Measurements from ENCODE around the gene VWC2. TPM values are rescaled to one million over a fixed set of nuclear protein-coding genes. Genes with fewer than 3 reads are reported as not detected.

VWC2 gene
- total RNA-seq, 1 experiment from 2014 or later: not detected

- peaks cover 7% of the 10 kb centered on the region for H3K9me3 Mint-ChIP-seq (ENCODE audit: unreplicated experiment)
- H3K27ac Mint-ChIP-seq (ENCODE audit: low read depth, unreplicated experiment): no peak overlapping the region
- no peak for TF ChIP-seq CTCF (IDR thresholded peaks at IDR 0.05; ENCODE audit: unreplicated experiment)
- DNase-seq (ENCODE audit: unreplicated experiment): peak; percentile 3
- CTCF ChIA-PET: interaction anchor here (0.6 kb wide), 1 partner anchor 161 kb away, joined by 3 read pairs; no protein-coding TSS in a partner anchor
- intact Hi-C loops (cut with micrococcal nuclease): no loop called here
- no peak overlapping the region for H3K4me3 Mint-ChIP-seq (ENCODE audit: unreplicated experiment)
- H3K4me1 Mint-ChIP-seq (ENCODE audit: insufficient read depth, unreplicated experiment): no peaks in the 10 kb centered on the region
- no peaks in the 10 kb centered on the region for H3K36me3 Mint-ChIP-seq (ENCODE audit: insufficient read depth, unreplicated experiment)
- POLR2A ChIA-PET: no interaction called here
- no TSS peak for BruUV-seq (replicated peaks)
- H3K27me3 Mint-ChIP-seq (ENCODE audit: insufficient read depth, unreplicated experiment): peaks cover 53% of the 10 kb centered on the region
These were observed 39.1 kb downstream of the VWC2 start for GRCh38 chr7:49812534-49812933.

- Mint-ChIP-seq H3K36me3 (ENCODE audit: insufficient read depth, unreplicated experiment) (no peaks in the 10 kb centered on the region), H3K27me3 (ENCODE audit: insufficient read depth, unreplicated experiment) (peaks cover 51% of the 10 kb centered on the region), H3K9me3 (ENCODE audit: unreplicated experiment) (peaks cover 7% of the 10 kb centered on the region), H3K4me3 (ENCODE audit: unreplicated experiment) (no peak overlapping the region), H3K4me1 (ENCODE audit: insufficient read depth, unreplicated experiment) (no peaks in the 10 kb centered on the region), H3K27ac (ENCODE audit: low read depth, unreplicated experiment) (no peak overlapping the region)
- intact Hi-C loops (cut with micrococcal nuclease): no loop called here
- no peak for TF ChIP-seq CTCF (IDR thresholded peaks at IDR 0.05; ENCODE audit: unreplicated experiment)
- BruUV-seq (replicated peaks): no TSS peak
- no peak for DNase-seq (ENCODE audit: unreplicated experiment)
- ChIA-PET CTCF (interaction anchor here (0.6 kb wide), 1 partner anchor 650 kb away, joined by 3 read pairs; no protein-coding TSS in a partner anchor), POLR2A (no interaction called here)
These were observed 43.8 kb downstream of the VWC2 start for GRCh38 chr7:49817279-49817678.

- H3K36me3 Mint-ChIP-seq (ENCODE audit: insufficient read depth, unreplicated experiment): no peaks in the 10 kb centered on the region
- no TSS peak for BruUV-seq (replicated peaks)
- ChIA-PET POLR2A (no interaction called here), CTCF (interaction anchor here (0.6 kb wide), 1 partner anchor 1506 kb away, joined by 3 read pairs; no protein-coding TSS in a partner anchor)
- H3K4me1 Mint-ChIP-seq (ENCODE audit: insufficient read depth, unreplicated experiment): no peaks in the 10 kb centered on the region
- no peak overlapping the region for H3K4me3 Mint-ChIP-seq (ENCODE audit: unreplicated experiment)
- intact Hi-C loops (cut with micrococcal nuclease): no loop called here
- no peak for TF ChIP-seq CTCF (IDR thresholded peaks at IDR 0.05; ENCODE audit: unreplicated experiment)
- DNase-seq (ENCODE audit: unreplicated experiment): no peak
- peaks cover under 1% of the 10 kb centered on the region for H3K9me3 Mint-ChIP-seq (ENCODE audit: unreplicated experiment)
- no peak overlapping the region for H3K27ac Mint-ChIP-seq (ENCODE audit: low read depth, unreplicated experiment)
- H3K27me3 Mint-ChIP-seq (ENCODE audit: insufficient read depth, unreplicated experiment): peaks cover 62% of the 10 kb centered on the region
These were observed 47.7 kb downstream of the VWC2 start for GRCh38 chr7:49821181-49821580.

- no TSS peak for BruUV-seq (replicated peaks)
- H3K36me3 Mint-ChIP-seq (ENCODE audit: insufficient read depth, unreplicated experiment): no peaks in the 10 kb centered on the region
- ChIA-PET POLR2A (no interaction called here), CTCF (no interaction called here)
- peak; percentile 2 for DNase-seq (ENCODE audit: unreplicated experiment)
- intact Hi-C loops (cut with micrococcal nuclease): no loop called here
- no peak for TF ChIP-seq CTCF (IDR thresholded peaks at IDR 0.05; ENCODE audit: unreplicated experiment)
- peaks cover 57% of the 10 kb centered on the region for H3K27me3 Mint-ChIP-seq (ENCODE audit: insufficient read depth, unreplicated experiment)
- H3K27ac Mint-ChIP-seq (ENCODE audit: low read depth, unreplicated experiment): no peak overlapping the region
- no peak overlapping the region for H3K4me3 Mint-ChIP-seq (ENCODE audit: unreplicated experiment)
- H3K9me3 Mint-ChIP-seq (ENCODE audit: unreplicated experiment): no peaks in the 10 kb centered on the region
- no peaks in the 10 kb centered on the region for H3K4me1 Mint-ChIP-seq (ENCODE audit: insufficient read depth, unreplicated experiment)
These were observed 49.4 kb downstream of the VWC2 start for GRCh38 chr7:49822856-49823255.
